Measurements from ENCODE around the gene ABCE1.

GRCh38 chr4:145061318-145061920 lies 36.7 kb upstream of the ABCE1 start:
- TF ChIP-seq CTCF (conservative IDR thresholded peaks at IDR 0.05; ENCODE audit: low read depth in 2 of 2) = peak in 1 of 2 experiments; percentile 70; a peak in 3 of 4 replicates
- no peak for TF ChIP-seq EZH2phosphoT487 (IDR thresholded peaks at IDR 0.05; ENCODE audit: unreplicated experiment)
- TF ChIP-seq CREB1 (CRISPR knock-in tag; IDR thresholded peaks at IDR 0.05; ENCODE audit: low read depth) = no peak
- no peak for TF ChIP-seq JUNB (IDR thresholded peaks at IDR 0.05; ENCODE audit: unreplicated experiment)
- TF ChIP-seq EZH2 (IDR thresholded peaks at IDR 0.05; ENCODE audit: low read depth, unreplicated experiment) = no peak
